ENCODE results near the gene TKT. TPM values are rescaled to one million over a fixed set of nuclear protein-coding genes. Genes with fewer than 3 reads are reported as not detected.
A peak's percentile ranks its signal among the peaks of the same experiment; 100 is the strongest.

TKT gene
- total RNA-seq (2016; rRNA removed; fragmentation: Illumina TruSeq; extraction: Trizol) (196 and 238 TPM in 2 replicates), polyA plus RNA-seq (2011; rRNA removed) (150 and 188 TPM in 2 replicates), polyA minus RNA-seq (2011; rRNA and poly(A)+ RNA removed; ENCODE audit: low replicate concordance) (280 and 471 TPM in 2 replicates), Bru-seq, nascent RNA (percentile 85 among the genes with signal in this experiment), BruChase-seq, experiment 1, labeled RNA remaining after a 6-hour chase (percentile 86 among the genes with signal in this experiment), BruChase-seq, experiment 2, labeled RNA remaining after a 2-hour chase (percentile 85 among the genes with signal in this experiment)
- 73.9 and 83.5 TPM in 2 replicates for total RNA-seq (2016; cell fraction: cytosol; rRNA removed; fragmentation: Illumina TruSeq; extraction: Trizol; ENCODE audit: low read depth)
- total RNA-seq (2016; cell fraction: insoluble cytoplasmic fraction; rRNA removed; fragmentation: Illumina TruSeq; extraction: Trizol) = 153 and 251 TPM in 2 replicates
- total RNA-seq (2016; cell fraction: membrane; rRNA removed; fragmentation: Illumina TruSeq; extraction: Trizol) = 138 and 161 TPM in 2 replicates
- 157 and 193 TPM in 2 replicates for total RNA-seq (2016; cell fraction: nucleus; rRNA removed; fragmentation: Illumina TruSeq; extraction: Trizol)
- polyA plus RNA-seq (2011; cell fraction: cytosol; rRNA removed) = 105 and 148 TPM in 2 replicates
- polyA plus RNA-seq (2011; cell fraction: nucleus; rRNA removed) = 113 and 116 TPM in 2 replicates
- 234 and 367 TPM in 2 replicates for polyA plus RNA-seq (2012)
- polyA plus RNA-seq (2016; cell fraction: cytosol; fragmentation: Illumina TruSeq; extraction: Trizol; ENCODE audit: low read depth) = 126 and 140 TPM in 2 replicates
- polyA plus RNA-seq (2016; cell fraction: insoluble cytoplasmic fraction; fragmentation: Illumina TruSeq; extraction: Trizol; ENCODE audit: low read depth) = 190 and 266 TPM in 2 replicates
- polyA plus RNA-seq (2016; cell fraction: membrane; fragmentation: Illumina TruSeq; extraction: Trizol; ENCODE audit: low read depth) = 168 and 215 TPM in 2 replicates
- 308 and 328 TPM in 2 replicates for polyA plus RNA-seq (2016; cell fraction: nucleus; fragmentation: Illumina TruSeq; extraction: Trizol; ENCODE audit: insufficient read depth, low read depth)
- polyA minus RNA-seq (2011; cell fraction: cytosol; rRNA and poly(A)+ RNA removed) = 128 and 140 TPM in 2 replicates
- polyA minus RNA-seq (2011; cell fraction: nucleus; rRNA and poly(A)+ RNA removed) = 47.4 and 62.7 TPM in 2 replicates
- long read RNA-seq, experiment 1, transcript TKT-207 (8 exons, 1,972 nt) = minor isoform, 14 of 686 reads
- long read RNA-seq, experiment 1, transcript TKT-208 (14 exons, 3,010 nt) = major isoform, 517 of 686 reads
- long read RNA-seq, experiment 1, transcript TKT-203 (15 exons, 2,831 nt) = minor isoform, 8 of 686 reads
- long read RNA-seq, experiment 1, partial matches to known transcripts = 98 of 686 reads
- long read RNA-seq, experiment 1, other reads (novel, unspliced or antisense) = 49 of 686 reads
- long read RNA-seq, experiment 2, transcript TKT-203 (15 exons, 2,831 nt) = minor isoform, 9 of 1,432 reads
- long read RNA-seq, experiment 2, transcript TKT-208 (14 exons, 3,010 nt) = major isoform, 632 of 1,432 reads
- long read RNA-seq, experiment 2, transcript TKT-207 (8 exons, 1,972 nt) = minor isoform, 30 of 1,432 reads
- long read RNA-seq, experiment 2, partial matches to known transcripts = 647 of 1,432 reads
- long read RNA-seq, experiment 2, other reads (novel, unspliced or antisense) = 113 of 1,432 reads

GRCh38 chr3:53255775-53256703, at the start of gene TKT:
Gene TKT, minus strand, starts transcription at chr3:53256022. Its CDS starts 80 bp downstream, at chr3:53255942.
- intact Hi-C loops (cut with micrococcal nuclease; ENCODE audit: unreplicated experiment) (loop anchor here (5.0 kb wide), 1 partner anchor 34 kb away; no protein-coding TSS in a partner anchor), in situ Hi-C loops (cut with HindIII; ENCODE audit: extremely low pct_ligation_motif_present, low pct_unique_long_range_greater_than_20kb) (no loop called here)
- TF ChIP-seq KLF9 (CRISPR knock-in tag; IDR thresholded peaks at IDR 0.05; ENCODE audit: low read depth) (no peak), MTERF4 (CRISPR knock-in tag; IDR thresholded peaks at IDR 0.05) (no peak), ZBTB44 (CRISPR knock-in tag; IDR thresholded peaks at IDR 0.05) (no peak), TAF1 (CRISPR knock-in tag; IDR thresholded peaks at IDR 0.05) (peak; percentile 80), PAX8 (CRISPR knock-in tag; IDR thresholded peaks at IDR 0.05; ENCODE audit: borderline replicate concordance) (no peak), ZBTB42 (CRISPR knock-in tag; IDR thresholded peaks at IDR 0.05) (no peak), SSRP1 (CRISPR knock-in tag; IDR thresholded peaks at IDR 0.05) (peak; percentile 65), ZNF740 (CRISPR knock-in tag; IDR thresholded peaks at IDR 0.05) (no peak), ZNF800 (CRISPR knock-in tag; IDR thresholded peaks at IDR 0.05) (no peak), ZNF563 (CRISPR knock-in tag; IDR thresholded peaks at IDR 0.05) (peak; percentile 14; the same call in 1 of the 2 replicates), NCOA5 (CRISPR knock-in tag; IDR thresholded peaks at IDR 0.05) (no peak), MTF2 (CRISPR knock-in tag; IDR thresholded peaks at IDR 0.05; ENCODE audit: borderline replicate concordance) (no peak)

More at GRCh38 chr3:53255775-53256703, at the start of gene TKT:
- H3K4me3 ChIP-seq (replicated peaks in 1 of 3; ENCODE audit: insufficient read depth in 1 of 3, low read depth in 2 of 3, low read length in 3 of 3) = peak within 1 kb of the TSS; percentile 89 to 97 (median 93)
- H3K36me3 ChIP-seq (replicated peaks in 1 of 2; ENCODE audit: control insufficient read depth in 1 of 2, insufficient read depth in 2 of 2, low read length in 2 of 2) = no peaks in the 10 kb centered on the region
- H3K79me2 ChIP-seq (ENCODE audit: insufficient read depth, low read length) = peaks cover 44% of the 10 kb centered on the region
- no peaks in the 10 kb centered on the region; a peak in 1 of 5 replicates for H3K27me3 ChIP-seq (ENCODE audit: control insufficient read depth in 1 of 2, insufficient read depth in 2 of 2, low read length in 2 of 2)
- H3K4me2 ChIP-seq (ENCODE audit: low read depth, low read length) = peak within 1 kb of the TSS; percentile 97
- peaks cover 84% of the 10 kb centered on the region for H3K4me1 ChIP-seq (ENCODE audit: insufficient read depth, low read length)
- CTCF ChIA-PET (ENCODE audit: low intra/inter-chr PET ratio, low total read pairs) = no interaction called here
- DNase-seq (ENCODE audit: low spot score) (peak; percentile 63), FAIRE-seq (no peak), ATAC-seq (peak; percentile 65)
- H3K9ac ChIP-seq (ENCODE audit: insufficient read depth, low read depth, low read length) = peak within 1 kb of the TSS; percentile 80
- no TSS peak for BruUV-seq (replicated peaks)
- H3K9me3 ChIP-seq (ENCODE audit: low read length) = no peaks in the 10 kb centered on the region
- no peak within 1 kb of the TSS for H2AFZ ChIP-seq (ENCODE audit: low read length)
- WGBS (ENCODE audit: low lambda C conversion rate) = 56% methylated on average over 12 of the region's 66 CpGs
- peak within 1 kb of the TSS; percentile 63 for H3K27ac ChIP-seq (ENCODE audit: extremely low read length, insufficient read depth, low read length)
- H4K20me1 ChIP-seq (ENCODE audit: insufficient read depth, low read length) = peaks cover 36% of the 10 kb centered on the region
- POLR2A ChIA-PET = interaction anchor here (2.6 kb wide), 1 partner anchor 14 kb away, joined by 9 read pairs; no protein-coding TSS in a partner anchor
